Measurements from ENCODE around the gene GPX6. TPM values are rescaled to one million over a fixed set of nuclear protein-coding genes. Genes with fewer than 3 reads are reported as not detected.

Gene GPX6
- total RNA-seq, 6 experiments from 2014 or later, result not detected

GRCh38 chr6:28462401-28462800 is 53.2 kb downstream of the GPX6 start:
- WGBS (ENCODE audit: insufficient coverage, low coverage, low lambda C conversion rate, missing lambda C conversion rate), result 37% methylated on average over 2 of the region's 2 CpGs
- no peaks in the 10 kb centered on the region for H3K36me3 ChIP-seq
- TF ChIP-seq POLR2A (IDR thresholded peaks at IDR 0.05), result no peak
- TF ChIP-seq CTCF (IDR thresholded peaks at IDR 0.05), result no peak
- H3K4me1 ChIP-seq, result no peaks in the 10 kb centered on the region
- DNase-seq (no peak), ATAC-seq (no peak)
- no peaks in the 10 kb centered on the region for H3K9me3 ChIP-seq
- no peak overlapping the region for H3K27ac ChIP-seq
- intact Hi-C loops (cut with DNase I), result no loop called here
- H3K4me3 ChIP-seq, result no peak overlapping the region
- H3K27me3 ChIP-seq, result no peaks in the 10 kb centered on the region

GRCh38 chr6:28458568-28458967 is 57.0 kb downstream of the GPX6 start:
- H3K27ac ChIP-seq, result no peak overlapping the region
- no peaks in the 10 kb centered on the region for H3K36me3 ChIP-seq
- TF ChIP-seq CTCF (IDR thresholded peaks at IDR 0.05), result no peak
- no peak for TF ChIP-seq POLR2A (IDR thresholded peaks at IDR 0.05)
- no peak for ATAC-seq
- H3K4me3 ChIP-seq, result no peak overlapping the region
- H3K4me1 ChIP-seq, result no peaks in the 10 kb centered on the region
- no peaks in the 10 kb centered on the region for H3K9me3 ChIP-seq
- intact Hi-C loops (cut with DNase I), result no loop called here
- no peaks in the 10 kb centered on the region for H3K27me3 ChIP-seq
- no peak for DNase-seq
- WGBS (ENCODE audit: insufficient coverage, low coverage, low lambda C conversion rate, missing lambda C conversion rate), result 58% methylated on average over 1 of the region's 1 CpG

Other genes with a start within 250 kb of the GPX6 start
- 1 to 10 TPM; 2.7 to 8.1 (median 5.3) TPM for gene ZSCAN26, start 248.7 kb downstream of the GPX6 start, total RNA-seq
- gene PGBD1, start 234.2 kb downstream of the GPX6 start, total RNA-seq, result 1 to 10 TPM; 1.1 to 2.0 (median 1.3) TPM
- gene ZSCAN31, start 179.6 kb downstream of the GPX6 start, total RNA-seq, result 1 to 10 TPM; 3.7 to 6.9 (median 4.6) TPM
- 1 to 10 TPM; 1.3 to 3.8 (median 2.5) TPM for gene ZKSCAN3, start 165.8 kb downstream of the GPX6 start, total RNA-seq
- 1 to 10 TPM; 1.4 to 1.6 (median 1.5) TPM for gene ZSCAN12, start 116.0 kb downstream of the GPX6 start, total RNA-seq
- under 1 TPM in 5 of 6 experiments, not detected in 1; 0.25 to 0.73 (median 0.43) TPM for gene ZSCAN23, start 72.3 kb downstream of the GPX6 start, total RNA-seq
- not detected for gene GPX5, start 10.1 kb upstream of the GPX6 start, total RNA-seq

Measured in right lobe of liver (tissue), 6 donors.